Hepatic stellate cell (primary cell): ENCODE measurements around the gene PIANP.

Experiments used
- DNase-seq: peaks from one replicate; pipeline ENCODE4 v3.0.0; 2011; ENCODE audit warnings: low spot score

Gene PIANP

DNA sequence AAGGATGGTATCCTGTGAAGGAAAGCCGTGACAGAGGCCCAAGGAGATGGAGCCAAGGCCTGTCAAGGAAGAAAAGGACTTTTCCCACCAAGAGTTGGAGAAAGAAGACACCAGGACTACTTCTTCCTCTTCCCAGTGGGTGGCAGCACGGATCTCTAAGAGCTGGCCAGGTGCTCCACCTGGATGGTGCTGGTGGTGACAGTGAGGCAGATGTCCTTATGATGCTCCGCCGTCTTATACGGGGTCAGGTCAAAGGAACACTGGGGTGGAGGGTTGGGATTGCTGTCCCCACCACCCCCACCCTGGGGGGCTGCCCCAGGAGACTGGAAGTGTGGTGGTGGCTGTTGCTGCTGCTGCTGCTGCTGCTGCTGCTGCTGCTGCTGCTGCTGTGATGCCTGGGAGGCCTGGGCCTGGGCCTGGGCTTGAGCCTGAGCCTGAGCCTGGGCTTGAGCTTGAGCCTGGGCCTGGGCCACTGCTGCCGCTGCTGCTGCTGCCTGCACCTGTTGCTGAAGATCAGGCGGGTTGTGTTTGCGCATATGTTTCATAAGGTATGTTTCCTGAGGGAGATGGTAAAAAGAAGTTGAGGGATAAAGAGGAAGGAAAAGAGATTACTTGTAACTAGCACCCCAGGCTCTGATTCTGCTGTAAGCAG, 32.9 kb downstream of the PIANP start:
- no peak for DNase-seq

DNA sequence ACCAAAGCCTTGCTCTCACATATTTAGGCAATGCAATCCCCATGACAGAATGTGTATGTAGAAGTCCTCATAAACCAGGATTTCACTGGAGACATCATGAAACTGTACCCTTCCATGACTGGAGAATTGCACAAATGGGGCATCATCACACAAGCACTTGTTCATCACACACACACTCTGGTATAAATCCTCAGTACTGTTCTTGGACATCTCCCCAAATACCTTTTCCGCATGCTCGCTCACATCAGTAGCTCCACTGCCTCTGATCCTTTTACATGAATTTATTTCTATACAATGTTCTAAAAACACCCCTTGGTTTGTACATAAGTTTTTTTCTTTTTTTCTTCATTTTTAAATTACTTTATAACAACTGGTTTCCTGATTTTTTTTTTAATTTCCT, 34.4 kb downstream of the PIANP start:
- no peak for DNase-seq

GRCh38 chr12:6664902-6665301, 35.7 kb downstream of the PIANP start:
- DNase-seq: no peak

DNA sequence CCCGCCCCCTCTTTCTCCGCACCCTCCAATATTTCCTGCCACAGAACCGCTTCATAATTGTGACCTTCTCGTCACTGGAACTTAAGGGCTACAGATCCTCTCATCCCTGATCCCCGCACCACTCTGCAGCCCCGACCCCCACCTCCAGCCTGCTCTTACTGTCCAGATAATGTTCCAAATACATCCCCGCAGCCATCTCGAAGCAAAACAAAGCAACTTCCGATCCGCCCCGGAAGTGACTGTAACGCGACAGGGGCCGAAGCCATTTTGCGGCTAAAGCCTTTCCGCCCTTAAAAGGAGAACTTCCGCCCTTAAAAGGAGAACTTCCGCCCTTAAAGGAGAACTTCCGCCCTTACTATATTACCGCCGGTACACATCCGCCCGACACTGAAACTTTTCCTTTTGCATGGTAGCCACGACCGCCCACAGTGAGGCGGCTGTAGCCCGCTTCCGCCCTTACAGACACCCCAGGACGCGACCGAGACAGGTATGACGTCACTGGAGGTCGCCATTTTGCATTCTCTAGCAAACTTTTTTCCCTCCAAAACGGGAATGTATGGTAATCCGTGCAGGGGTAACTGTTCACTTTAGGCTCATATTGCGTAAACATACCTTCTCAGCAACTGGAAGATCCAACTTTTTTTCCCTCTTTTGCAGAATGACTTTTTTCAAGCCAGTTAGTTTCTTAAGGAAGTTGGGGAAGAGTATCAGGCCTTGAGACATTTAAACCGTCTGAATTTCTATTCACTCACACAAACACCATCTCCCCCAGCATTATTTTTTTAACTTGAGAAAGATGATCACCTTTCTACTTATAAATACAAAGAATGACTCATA, 37.5 kb downstream of the PIANP start, which contains the start of gene ING4:
Gene ING4, minus strand, starts transcription at position 214 of the 837 bp plus-strand sequence. Its CDS starts 18 bp downstream, at position 196.
- DNase-seq: peak; percentile 98

DNA sequence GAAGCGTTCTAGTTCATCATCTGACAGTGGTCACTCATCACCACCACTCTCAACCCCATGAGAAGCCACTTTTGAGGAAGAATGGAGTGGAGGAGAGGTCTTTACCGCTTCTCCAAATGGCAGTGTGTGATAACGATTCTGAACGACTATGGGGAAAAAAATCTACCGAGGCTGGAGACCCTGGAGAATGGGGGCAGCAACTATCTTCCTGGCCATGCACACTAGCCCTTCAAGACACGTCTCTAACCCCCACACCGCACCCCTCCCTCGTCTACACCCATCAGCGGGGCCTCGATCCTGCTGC, 38.1 kb downstream of the PIANP start:
- DNase-seq: peak; percentile 75

DNA sequence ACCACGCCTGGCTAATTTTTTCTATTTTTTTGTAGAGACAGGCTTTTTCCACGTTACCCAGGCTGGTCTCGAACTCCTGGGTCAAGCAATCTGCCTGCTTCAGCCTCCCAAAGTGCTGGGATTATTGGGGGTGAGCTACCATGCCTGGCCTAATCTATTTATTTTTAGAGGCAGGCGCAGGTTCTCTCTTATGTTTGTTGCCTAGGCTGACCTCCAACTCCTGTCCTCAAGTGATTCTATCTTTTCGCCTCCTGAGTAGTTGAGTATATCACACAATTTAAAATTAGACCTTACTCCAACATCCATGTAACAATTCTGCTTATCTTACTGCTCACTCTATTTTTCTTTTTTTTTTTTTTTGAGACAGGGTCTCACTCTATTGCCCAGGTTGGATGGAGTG, 46.6 kb downstream of the PIANP start:
- DNase-seq: no peak

DNA sequence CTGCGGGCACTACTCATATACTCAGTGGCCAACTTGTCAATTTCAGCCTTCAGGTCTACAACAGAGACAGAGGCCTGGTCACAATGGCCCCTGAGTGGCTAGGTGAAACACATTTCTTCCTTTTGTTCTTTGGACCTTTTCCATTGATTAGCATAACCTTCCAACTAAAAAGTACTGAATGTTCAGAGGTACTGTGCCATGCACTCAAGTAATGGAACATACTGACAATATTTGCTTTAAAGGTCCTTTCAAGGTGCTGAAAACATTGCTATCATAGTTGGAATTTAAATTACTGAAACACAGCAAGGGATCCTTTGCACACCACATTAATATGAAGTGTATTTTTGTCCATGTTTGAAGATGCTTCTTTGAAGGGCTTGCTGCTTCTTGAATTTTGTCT, 47.3 kb downstream of the PIANP start:
- DNase-seq: no peak

- no peak for DNase-seq
Observed at GRCh38 chr12:6652391-6652790, 48.2 kb downstream of the PIANP start.

- no peak for DNase-seq
Observed at GRCh38 chr12:6650832-6651231, 49.8 kb downstream of the PIANP start.

- DNase-seq: peak; percentile 22
Observed at GRCh38 chr12:6647083-6647604, 53.5 kb downstream of the PIANP start, which contains the start of gene ACRBP. TSS of gene ACRBP (minus strand) at chr12:6647432. CDS start at chr12:6647366, 66 bp downstream.

DNA sequence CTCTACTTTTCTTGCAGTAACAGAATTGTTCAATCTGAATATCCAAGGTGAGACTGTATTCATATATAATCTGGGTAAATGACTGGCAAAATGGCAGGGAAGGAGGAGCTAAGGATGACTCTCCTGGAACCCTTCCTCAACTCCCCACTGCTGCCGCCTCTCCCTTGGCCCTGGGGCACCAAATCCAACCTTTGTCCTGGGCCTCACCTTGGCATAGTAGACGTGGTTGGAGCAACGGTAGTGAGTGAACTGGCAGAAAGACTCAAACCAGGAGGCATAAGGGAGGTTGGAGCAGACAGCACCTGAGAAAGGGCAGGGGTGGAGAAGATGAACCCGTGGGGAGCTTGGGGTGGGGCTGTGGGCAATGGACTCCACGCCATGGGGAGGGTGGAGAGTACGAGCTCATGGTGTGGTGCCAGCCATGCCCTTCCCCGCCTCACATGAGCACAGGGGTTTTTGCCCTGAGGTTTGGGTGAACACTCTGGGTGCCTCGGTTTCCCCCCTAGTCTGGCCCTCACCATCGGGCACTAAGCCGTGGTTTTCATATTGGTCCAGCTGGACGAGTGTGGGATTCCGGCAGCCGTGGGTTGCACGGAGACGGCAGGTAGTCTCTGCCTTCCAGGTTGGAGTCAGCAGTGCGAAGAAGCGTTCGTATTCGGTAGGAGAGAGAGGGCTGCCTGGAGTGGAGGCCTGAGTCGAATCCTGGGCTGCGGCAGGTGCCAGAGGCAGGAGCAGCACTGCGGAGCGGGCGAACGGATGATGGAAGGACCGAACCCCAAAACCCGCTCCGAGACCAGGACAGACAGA, 54.1 kb downstream of the PIANP start:
- no peak for DNase-seq

DNA sequence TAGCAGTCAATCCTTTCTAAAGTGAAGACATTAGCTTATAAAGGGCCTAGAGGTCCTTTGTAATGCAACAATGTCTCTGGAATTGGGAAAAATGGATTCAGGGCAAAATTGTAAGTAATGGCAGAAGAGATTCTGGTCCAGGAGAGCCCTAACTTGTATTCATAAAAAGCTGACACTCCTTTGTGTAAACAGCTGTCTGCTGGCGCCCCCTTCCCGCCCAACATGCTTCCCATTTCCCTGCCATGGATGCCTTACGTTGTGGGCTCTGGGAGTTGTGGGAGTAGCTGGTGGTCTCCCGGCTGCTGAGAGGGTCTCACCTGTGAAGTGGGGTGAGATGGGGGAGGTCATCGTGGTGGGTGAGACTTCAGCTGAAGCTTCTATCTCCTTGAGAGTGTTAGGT, 55.7 kb downstream of the PIANP start:
- DNase-seq: no peak

- no peak for DNase-seq
Observed at GRCh38 chr12:6644257-6644596, 56.4 kb downstream of the PIANP start.
